Nephron (organoid): ENCODE data around the gene KLC3.
A peak's percentile ranks its signal among the peaks of the same experiment; 100 is the strongest.

Experiments used
- H3K27ac Mint-ChIP-seq, 3 experiments: 2 replicates each; pipeline ENCODE4 v1.8.0; 2020; ENCODE audit warnings: mixed read lengths in 3 of 3, mild to moderate bottlenecking in 2 of 3, moderate library complexity in 1 of 3
- H3K27me3 Mint-ChIP-seq: 2 replicates; pipeline ENCODE4 v1.8.0; 2021; ENCODE audit warnings: low read depth, mild to moderate bottlenecking, moderate library complexity, mixed read lengths
- H3K36me3 Mint-ChIP-seq: 2 replicates; pipeline ENCODE4 v1.8.0; 2020; ENCODE audit warnings: low read depth, mixed read lengths
- H3K4me1 Mint-ChIP-seq: 2 replicates; pipeline ENCODE4 v1.8.0; 2020; ENCODE audit warnings: mixed read lengths
- H3K4me3 Mint-ChIP-seq, 3 experiments: 2 replicates each; pipeline ENCODE4 v1.8.0; 2020; ENCODE audit warnings: mild to moderate bottlenecking in 3 of 3, mixed read lengths in 3 of 3, moderate library complexity in 2 of 3
- H3K9me3 Mint-ChIP-seq: 2 replicates; pipeline ENCODE4 v1.8.0; 2020; ENCODE audit warnings: mixed read lengths
- TF ChIP-seq, protein P1 (sequence below), 3 experiments: fragments of 200-600 bp; sonication (generic); IDR thresholded peaks; one replicate each; pipeline ENCODE4 v1.5.0; 2021; ENCODE audit warnings: antibody characterized with exemption in 3 of 3; ENCODE audit not compliant: unreplicated experiment in 3 of 3

KLC3 gene

DNA sequence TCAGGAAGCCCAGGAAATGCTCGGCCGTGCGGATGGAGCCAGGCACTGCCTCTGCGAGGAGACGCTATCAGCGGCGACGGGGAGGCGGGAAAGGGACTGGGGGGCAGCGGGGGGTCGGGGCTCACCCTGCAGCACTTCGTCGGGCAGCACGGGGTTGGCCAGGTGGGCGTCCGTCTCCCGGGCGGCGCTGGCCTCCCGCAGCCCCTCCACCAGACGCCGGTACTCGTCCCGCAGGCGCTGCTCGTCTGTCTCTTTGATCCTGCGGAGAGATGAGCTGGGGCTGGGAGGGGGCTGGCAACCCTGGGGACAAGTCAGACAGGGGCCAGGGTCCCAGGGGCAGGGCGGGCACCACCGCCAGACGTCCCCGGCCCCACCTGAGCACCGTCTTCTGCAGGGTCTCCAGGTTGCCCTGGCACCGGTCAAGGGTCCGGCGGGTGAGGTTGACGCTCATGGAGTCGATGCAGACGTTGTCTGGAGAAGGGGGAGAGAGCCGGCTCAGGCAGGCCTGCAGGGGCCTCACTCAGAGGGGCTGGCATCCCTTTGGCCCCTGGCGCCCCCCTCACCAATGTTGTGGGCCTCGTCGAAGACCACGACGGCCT is 23.4 kb downstream of the KLC3 start:
- Mint-ChIP-seq H3K9me3 (no peaks in the 10 kb centered on the region), H3K36me3 (peaks cover 21% of the 10 kb centered on the region), H3K27ac (no peak overlapping the region)

DNA sequence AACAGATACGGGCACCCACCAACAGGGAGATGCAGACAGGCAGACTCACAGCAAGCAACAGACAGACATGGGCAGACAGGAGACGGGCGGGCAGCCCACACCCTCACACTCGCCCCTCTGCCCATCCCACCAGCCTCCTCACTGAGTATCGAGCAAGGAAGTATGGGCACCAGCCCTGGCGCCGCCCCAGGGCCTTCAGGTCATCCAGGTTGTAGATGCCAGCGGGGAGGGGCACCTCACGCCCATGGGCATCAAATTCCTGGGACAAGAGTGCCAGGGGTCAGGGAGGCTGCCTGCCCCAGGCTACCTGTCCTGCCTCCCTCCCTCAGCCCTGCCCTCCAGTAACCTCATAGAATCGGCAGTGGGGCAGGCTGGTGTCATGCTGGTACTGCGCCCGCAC is 24.1 kb downstream of the KLC3 start:
- Mint-ChIP-seq H3K27ac (no peak overlapping the region), H3K9me3 (no peaks in the 10 kb centered on the region), H3K27me3 (no peaks in the 10 kb centered on the region), H3K4me3 (no peak overlapping the region), H3K36me3 (peaks cover 18% of the 10 kb centered on the region), H3K4me1 (no peaks in the 10 kb centered on the region)
- TF ChIP-seq, protein P1, sequence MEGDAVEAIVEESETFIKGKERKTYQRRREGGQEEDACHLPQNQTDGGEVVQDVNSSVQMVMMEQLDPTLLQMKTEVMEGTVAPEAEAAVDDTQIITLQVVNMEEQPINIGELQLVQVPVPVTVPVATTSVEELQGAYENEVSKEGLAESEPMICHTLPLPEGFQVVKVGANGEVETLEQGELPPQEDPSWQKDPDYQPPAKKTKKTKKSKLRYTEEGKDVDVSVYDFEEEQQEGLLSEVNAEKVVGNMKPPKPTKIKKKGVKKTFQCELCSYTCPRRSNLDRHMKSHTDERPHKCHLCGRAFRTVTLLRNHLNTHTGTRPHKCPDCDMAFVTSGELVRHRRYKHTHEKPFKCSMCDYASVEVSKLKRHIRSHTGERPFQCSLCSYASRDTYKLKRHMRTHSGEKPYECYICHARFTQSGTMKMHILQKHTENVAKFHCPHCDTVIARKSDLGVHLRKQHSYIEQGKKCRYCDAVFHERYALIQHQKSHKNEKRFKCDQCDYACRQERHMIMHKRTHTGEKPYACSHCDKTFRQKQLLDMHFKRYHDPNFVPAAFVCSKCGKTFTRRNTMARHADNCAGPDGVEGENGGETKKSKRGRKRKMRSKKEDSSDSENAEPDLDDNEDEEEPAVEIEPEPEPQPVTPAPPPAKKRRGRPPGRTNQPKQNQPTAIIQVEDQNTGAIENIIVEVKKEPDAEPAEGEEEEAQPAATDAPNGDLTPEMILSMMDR (IDR thresholded peaks at IDR 0.05; ENCODE audit: unreplicated experiment in 3 of 3): no peak

More for the DNA sequence above, 23.4 kb downstream of the KLC3 start:
- H3K4me3 Mint-ChIP-seq: no peak overlapping the region
- no peaks in the 10 kb centered on the region for H3K4me1 Mint-ChIP-seq
- TF ChIP-seq, protein P1 (IDR thresholded peaks at IDR 0.05; ENCODE audit: unreplicated experiment in 3 of 3): no peak
- no peaks in the 10 kb centered on the region for H3K27me3 Mint-ChIP-seq

DNA sequence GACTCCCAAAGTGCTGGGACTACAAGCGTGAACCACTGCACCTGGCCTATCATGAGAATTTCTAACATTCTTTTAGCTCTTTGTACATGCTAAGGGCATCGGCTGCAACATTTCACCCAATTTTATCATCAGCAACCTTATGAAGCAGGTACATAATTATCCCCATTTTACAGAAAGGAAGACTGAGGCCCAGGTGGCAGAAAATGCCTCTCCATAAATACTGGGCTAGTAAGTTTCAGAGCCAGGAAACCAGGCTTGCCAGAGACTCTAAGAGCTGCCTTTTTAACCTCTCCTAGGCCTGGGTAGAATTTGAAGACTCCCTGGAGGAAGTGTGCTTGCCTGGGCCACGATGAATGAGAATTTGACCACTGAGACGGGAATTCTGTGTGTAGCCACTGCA is 27.6 kb downstream of the KLC3 start:
- TF ChIP-seq, protein P1 (IDR thresholded peaks at IDR 0.05; ENCODE audit: unreplicated experiment in 3 of 3): no peak
- Mint-ChIP-seq H3K27me3 (no peaks in the 10 kb centered on the region), H3K4me3 (peak overlapping the region; percentile 19 to 82 (median 50)), H3K27ac (no peak overlapping the region), H3K4me1 (peaks cover 11% of the 10 kb centered on the region), H3K9me3 (no peaks in the 10 kb centered on the region), H3K36me3 (peaks cover 3% of the 10 kb centered on the region)

DNA sequence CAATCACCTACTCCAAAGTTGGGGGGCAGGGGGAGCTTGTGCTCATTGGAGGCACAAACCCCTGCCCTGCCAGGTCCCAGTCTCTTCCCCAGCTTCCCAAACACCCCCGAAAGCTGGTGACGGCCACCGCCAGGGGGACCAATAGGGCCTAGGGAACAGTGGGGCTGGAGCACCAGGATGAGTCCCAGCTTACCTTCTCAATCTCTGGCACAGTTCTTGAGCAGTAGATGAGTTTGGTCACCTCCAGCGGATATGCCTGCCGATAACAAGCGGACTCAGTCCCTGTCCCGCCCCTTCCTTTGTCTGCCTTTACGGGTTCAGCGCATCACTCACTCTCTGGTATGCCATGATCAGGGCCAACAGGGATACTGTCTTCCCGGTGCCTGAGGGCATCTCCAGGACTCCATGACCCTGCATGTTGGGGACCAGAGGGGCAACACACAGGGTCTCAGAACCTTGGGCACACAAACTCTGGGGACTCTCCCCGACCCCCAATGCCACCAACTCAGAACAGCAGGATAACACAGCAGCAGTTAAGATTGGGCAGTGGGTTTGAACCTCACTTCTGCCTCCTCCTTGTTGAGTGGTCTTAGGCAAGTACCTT is 28.3 kb downstream of the KLC3 start:
- TF ChIP-seq, protein P1 (IDR thresholded peaks at IDR 0.05; ENCODE audit: unreplicated experiment in 3 of 3): no peak
- Mint-ChIP-seq H3K27me3 (no peaks in the 10 kb centered on the region), H3K36me3 (peaks cover 3% of the 10 kb centered on the region), H3K4me3 (peak overlapping the region; percentile 73 to 82 (median 78)), H3K9me3 (no peaks in the 10 kb centered on the region), H3K27ac (no peak overlapping the region), H3K4me1 (peaks cover 11% of the 10 kb centered on the region)

DNA sequence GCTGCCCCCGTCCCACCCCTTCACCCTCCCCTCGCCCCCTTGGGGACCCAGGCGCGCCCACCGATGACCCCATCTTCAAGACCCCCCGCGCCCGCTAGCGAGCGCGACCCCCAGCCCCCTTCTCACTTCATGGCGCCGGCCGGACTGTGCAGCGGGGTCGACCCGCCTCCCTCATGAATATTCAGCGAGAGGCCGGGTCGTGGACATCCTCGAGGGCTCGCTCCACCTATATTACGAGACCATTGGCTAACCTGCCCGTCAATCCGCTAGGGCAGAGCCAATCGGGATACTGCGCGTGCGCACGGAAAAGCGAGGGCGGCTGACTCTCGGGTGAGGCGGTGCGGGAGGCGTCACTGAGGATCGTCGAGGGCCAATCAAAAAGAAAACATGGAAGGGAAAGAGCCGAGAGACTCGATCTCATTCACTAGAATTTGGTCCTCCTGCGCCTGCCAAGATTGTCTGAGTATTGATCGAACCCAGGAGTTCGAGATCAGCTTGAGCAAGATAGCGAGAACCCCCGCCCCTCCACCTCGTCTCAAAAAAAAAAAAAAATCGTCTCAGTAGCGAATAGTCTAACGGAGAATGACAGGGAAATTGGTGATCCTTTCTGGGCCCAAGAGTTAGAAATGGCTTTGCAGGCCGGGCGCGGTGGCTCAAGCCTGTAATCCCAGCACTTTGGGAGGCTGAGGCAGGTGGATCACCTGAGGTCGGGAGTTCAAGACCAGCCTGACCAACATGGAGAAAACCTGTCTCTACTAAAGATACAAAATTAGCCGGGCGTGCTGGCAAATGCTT is 30.1 kb downstream of the KLC3 start, which contains the start of gene ERCC2:
ERCC2 (minus strand) TSS at position 164 of the 795 bp plus-strand sequence; CDS start at position 131, 33 bp downstream.
- peaks cover 11% of the 10 kb centered on the region for H3K4me1 Mint-ChIP-seq
- H3K36me3 Mint-ChIP-seq: peaks cover 3% of the 10 kb centered on the region
- peak within 1 kb of the TSS; percentile 93 to 98 (median 97) for H3K27ac Mint-ChIP-seq
- TF ChIP-seq, protein P1 (IDR thresholded peaks at IDR 0.05; ENCODE audit: unreplicated experiment in 3 of 3): no peak
- H3K9me3 Mint-ChIP-seq: no peaks in the 10 kb centered on the region
- H3K27me3 Mint-ChIP-seq: no peaks in the 10 kb centered on the region
- peak within 1 kb of the TSS; percentile 83 to 85 (median 84) for H3K4me3 Mint-ChIP-seq
